Liver (tissue), 9 donors: Measurements from ENCODE around the gene CFAP157. TPM values are rescaled to one million over a fixed set of nuclear protein-coding genes. Genes with fewer than 3 reads are reported as not detected.

ENCODE experiments used
- DNase-seq: peaks from one replicate; pipeline ENCODE4 v3.0.0-alpha.2; 2017; ENCODE audit warnings: low spot score
- H3K27ac ChIP-seq, 2 donors: one replicate each; pipeline ENCODE4 v1.7.0; 2013; ENCODE audit warnings: inconsistent platforms in 2 of 2, low read length in 2 of 2, control low read depth in 1 of 2, low read depth in 1 of 2, mild to moderate bottlenecking in 1 of 2
- H3K27me3 ChIP-seq, 4 donors: one replicate each; pipeline versions ENCODE4 v1.6.1 to v1.7.0; 2013; ENCODE audit warnings: low read length in 3 of 4, inconsistent platforms in 1 of 4, mild to moderate bottlenecking in 1 of 4, moderate library complexity in 1 of 4; ENCODE audit not compliant: control insufficient read depth in 4 of 4, insufficient read depth in 4 of 4
- H3K36me3 ChIP-seq, 4 donors: one replicate each; pipeline versions ENCODE4 v1.6.1 to v1.7.0; 2013; ENCODE audit warnings: low read length in 3 of 4, mild to moderate bottlenecking in 3 of 4, low read depth in 1 of 4, moderate library complexity in 1 of 4; ENCODE audit not compliant: control insufficient read depth in 4 of 4, insufficient read depth in 3 of 4
- H3K4me1 ChIP-seq, 4 donors: one replicate each; pipeline versions ENCODE4 v1.6.1 to v1.7.0; 2013; ENCODE audit warnings: low read length in 3 of 4, mild to moderate bottlenecking in 3 of 4, moderate library complexity in 1 of 4; ENCODE audit not compliant: control insufficient read depth in 4 of 4, insufficient read depth in 4 of 4
- H3K4me3 ChIP-seq, 3 donors: one replicate each; pipeline versions ENCODE4 v1.6.1 to v1.7.0; 2013; ENCODE audit warnings: low read length in 3 of 3, control low read depth in 1 of 3, low read depth in 1 of 3, mild to moderate bottlenecking in 1 of 3
- H3K9ac ChIP-seq, 2 donors: one replicate each; pipeline ENCODE4 v1.7.0; 2013; ENCODE audit warnings: low read length in 2 of 2, mild to moderate bottlenecking in 2 of 2, moderate library complexity in 2 of 2, control low read depth in 1 of 2, low read depth in 1 of 2
- H3K9me3 ChIP-seq, 4 donors: one replicate each; pipeline versions ENCODE4 v1.6.1 to v1.7.0; 2013; ENCODE audit warnings: low read length in 3 of 4; ENCODE audit not compliant: control insufficient read depth in 4 of 4
- EGR1 ChIP-seq, 2 donors: IDR thresholded peaks; 2 replicates each; pipeline ENCODE4 v1.6.1; 2016 to 2018; ENCODE audit warnings: antibody characterized with exemption in 2 of 2, low read depth in 2 of 2
- FOXA1 ChIP-seq: IDR thresholded peaks from 2 replicates; pipeline ENCODE4 v1.6.1; 2016; ENCODE audit warnings: antibody characterized with exemption
- FOXA2 ChIP-seq: IDR thresholded peaks from 2 replicates; pipeline ENCODE4 v1.6.1; 2016; ENCODE audit warnings: antibody characterized with exemption
- GABPA ChIP-seq, 2 donors: IDR thresholded peaks in 1 of 2; conservative IDR thresholded peaks in 1 of 2; 2 replicates each; pipeline ENCODE4 v1.6.1; 2016; ENCODE audit warnings: antibody characterized with exemption in 2 of 2, mild to moderate bottlenecking in 1 of 2, moderate library complexity in 1 of 2
- HNF4A ChIP-seq, 2 donors: conservative IDR thresholded peaks; 2 replicates each; pipeline ENCODE4 v1.6.1; 2016; ENCODE audit warnings: antibody characterized with exemption in 2 of 2, mild to moderate bottlenecking in 2 of 2
- HNF4G ChIP-seq: IDR thresholded peaks from 2 replicates; pipeline ENCODE4 v1.6.1; 2016; ENCODE audit warnings: antibody characterized with exemption
- JUND ChIP-seq, 2 donors: IDR thresholded peaks; 2 replicates each; pipeline ENCODE4 v1.6.1; 2016; ENCODE audit warnings: antibody characterized with exemption in 2 of 2
- NR2F2 ChIP-seq: IDR thresholded peaks from 2 replicates; pipeline ENCODE4 v1.6.1; 2016; ENCODE audit warnings: antibody characterized with exemption
- RAD21 ChIP-seq, 2 donors: IDR thresholded peaks; 2 replicates each; pipeline ENCODE4 v1.6.1; 2016; ENCODE audit warnings: antibody characterized with exemption in 2 of 2, mild to moderate bottlenecking in 2 of 2
- RXRA ChIP-seq, 2 donors: IDR thresholded peaks; 2 replicates each; pipeline ENCODE4 v1.6.1; 2017 to 2018; ENCODE audit warnings: antibody characterized with exemption in 2 of 2, mild to moderate bottlenecking in 1 of 2
- SP1 ChIP-seq: IDR thresholded peaks from 2 replicates; pipeline ENCODE4 v1.6.1; 2018; ENCODE audit warnings: antibody characterized with exemption, mild to moderate bottlenecking
- YY1 ChIP-seq: IDR thresholded peaks from 2 replicates; pipeline ENCODE4 v1.6.1; 2016; ENCODE audit warnings: antibody characterized with exemption, mild to moderate bottlenecking
- WGBS: extraction: QIAGEN DNeasy Blood & Tissue Kit; methylation state at CpG from one replicate; pipeline ENCODE4 v1.1.7; 2013; 5-methylcytosine and 5-hydroxymethylcytosine counted together
- polyA plus RNA-seq, 2 donors: library from polyadenylated mRNA; stranded (reverse) in 1 of 2; unstranded in 1 of 2; fragments of 200-250 nt in 1 of 2; fragments of >200 nt in 1 of 2; fragmentation: Nextera tagmentation in 1 of 2; extraction: Ambion mirVana in 1 of 2; gene quantifications; one replicate each; pipeline versions ENCODE4 v1.2.1 to v1.2.3, GENCODE V29; 2013 to 2015
- total RNA-seq, 2 donors: library from RNA; depleted of rRNA; stranded (reverse); fragments of >200 nt; gene quantifications; one replicate each; pipeline ENCODE4 v1.2.3, GENCODE V29; 2014
- TF ChIP-seq, protein P1 (sequence below): fragments of 150-350 bp; IDR thresholded peaks from 2 replicates; pipeline ENCODE4 v1.5.1; 2017; ENCODE audit warnings: improper control_type of control experiment, low read depth, low read length; ENCODE audit not compliant: missing input control
- TF ChIP-seq, protein P2 (sequence below): IDR thresholded peaks from 2 replicates; pipeline ENCODE4 v1.6.1; 2016; ENCODE audit warnings: antibody characterized with exemption
- TF ChIP-seq, protein P3 (sequence below): IDR thresholded peaks from 2 replicates; pipeline ENCODE4 v1.6.1; 2016; ENCODE audit warnings: antibody characterized with exemption
- TF ChIP-seq, protein P4 (sequence below): IDR thresholded peaks from 2 replicates; pipeline ENCODE4 v1.6.1; 2016; ENCODE audit warnings: antibody characterized with exemption
- donor health status: healthy.
- donor health status: healthy.
- donor health status: healthy.
- donor health status: healthy.
- donor health status: healthy.

Gene CFAP157
- total and polyA plus RNA-seq, 4 donors: 0.07 to 0.22 TPM; not detected in 2

DNA sequence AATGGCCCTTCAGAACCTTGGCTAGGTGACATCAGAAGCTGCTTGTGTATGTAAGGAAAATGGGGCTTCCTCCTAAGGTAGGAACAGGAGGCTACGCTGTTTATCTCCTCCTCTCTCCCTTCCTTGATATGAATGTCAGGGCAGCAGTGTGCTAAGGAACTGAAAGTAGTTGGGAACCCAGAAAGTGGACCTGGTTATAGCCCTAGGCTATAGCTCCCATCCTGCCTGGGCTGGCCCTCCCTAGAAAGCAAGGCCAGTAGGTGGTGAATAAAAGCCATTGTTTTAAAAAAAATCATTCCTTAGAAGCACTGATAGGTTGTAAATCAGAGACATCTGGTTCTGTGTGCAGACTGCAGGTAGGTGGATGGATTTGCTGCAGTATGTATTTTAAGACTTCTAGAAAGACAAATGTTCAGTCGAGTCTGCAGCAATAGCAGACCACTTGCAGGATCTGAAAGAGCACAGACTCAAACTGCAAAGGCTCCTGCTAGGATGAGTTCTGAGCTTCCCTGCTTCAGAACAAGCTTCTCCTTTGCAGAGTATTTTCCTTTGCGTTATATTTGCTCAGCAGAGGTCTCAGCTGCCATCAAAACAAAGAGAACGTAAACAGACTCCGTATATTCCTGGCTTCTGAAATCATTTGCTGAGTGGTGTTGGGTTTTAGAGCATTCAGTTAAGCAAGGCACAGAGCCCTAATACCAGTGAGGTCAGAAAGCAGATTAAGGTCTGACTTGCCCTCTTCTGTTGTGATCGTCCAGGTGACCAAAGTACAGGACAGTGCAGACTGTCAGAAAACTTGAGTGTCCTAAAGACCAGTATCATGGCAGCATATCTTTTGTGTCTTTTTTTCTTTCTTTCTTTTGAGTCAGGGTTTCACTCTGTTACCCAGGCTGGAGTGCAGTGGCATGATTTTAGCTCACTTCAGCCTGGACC lies 20.1 kb upstream of the CFAP157 start:
- no peak overlapping the region for H3K27ac ChIP-seq
- H3K9me3 ChIP-seq: no peaks in the 10 kb centered on the region
- no peak overlapping the region for H3K9ac ChIP-seq
- H3K36me3 ChIP-seq: peaks cover 0 to 11% (median 0%) of the 10 kb centered on the region in 4 donors
- TF ChIP-seq, protein P1, sequence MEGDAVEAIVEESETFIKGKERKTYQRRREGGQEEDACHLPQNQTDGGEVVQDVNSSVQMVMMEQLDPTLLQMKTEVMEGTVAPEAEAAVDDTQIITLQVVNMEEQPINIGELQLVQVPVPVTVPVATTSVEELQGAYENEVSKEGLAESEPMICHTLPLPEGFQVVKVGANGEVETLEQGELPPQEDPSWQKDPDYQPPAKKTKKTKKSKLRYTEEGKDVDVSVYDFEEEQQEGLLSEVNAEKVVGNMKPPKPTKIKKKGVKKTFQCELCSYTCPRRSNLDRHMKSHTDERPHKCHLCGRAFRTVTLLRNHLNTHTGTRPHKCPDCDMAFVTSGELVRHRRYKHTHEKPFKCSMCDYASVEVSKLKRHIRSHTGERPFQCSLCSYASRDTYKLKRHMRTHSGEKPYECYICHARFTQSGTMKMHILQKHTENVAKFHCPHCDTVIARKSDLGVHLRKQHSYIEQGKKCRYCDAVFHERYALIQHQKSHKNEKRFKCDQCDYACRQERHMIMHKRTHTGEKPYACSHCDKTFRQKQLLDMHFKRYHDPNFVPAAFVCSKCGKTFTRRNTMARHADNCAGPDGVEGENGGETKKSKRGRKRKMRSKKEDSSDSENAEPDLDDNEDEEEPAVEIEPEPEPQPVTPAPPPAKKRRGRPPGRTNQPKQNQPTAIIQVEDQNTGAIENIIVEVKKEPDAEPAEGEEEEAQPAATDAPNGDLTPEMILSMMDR: no peak
- no peak for TF ChIP-seq JUND (IDR thresholded peaks at IDR 0.05)
- no peak overlapping the region for H3K4me3 ChIP-seq
- H3K4me1 ChIP-seq: no peaks in the 10 kb centered on the region
- H3K27me3 ChIP-seq: no peaks in the 10 kb centered on the region
- WGBS: 67% methylated on average over 6 of the region's 6 CpGs
- DNase-seq: no peak

DNA sequence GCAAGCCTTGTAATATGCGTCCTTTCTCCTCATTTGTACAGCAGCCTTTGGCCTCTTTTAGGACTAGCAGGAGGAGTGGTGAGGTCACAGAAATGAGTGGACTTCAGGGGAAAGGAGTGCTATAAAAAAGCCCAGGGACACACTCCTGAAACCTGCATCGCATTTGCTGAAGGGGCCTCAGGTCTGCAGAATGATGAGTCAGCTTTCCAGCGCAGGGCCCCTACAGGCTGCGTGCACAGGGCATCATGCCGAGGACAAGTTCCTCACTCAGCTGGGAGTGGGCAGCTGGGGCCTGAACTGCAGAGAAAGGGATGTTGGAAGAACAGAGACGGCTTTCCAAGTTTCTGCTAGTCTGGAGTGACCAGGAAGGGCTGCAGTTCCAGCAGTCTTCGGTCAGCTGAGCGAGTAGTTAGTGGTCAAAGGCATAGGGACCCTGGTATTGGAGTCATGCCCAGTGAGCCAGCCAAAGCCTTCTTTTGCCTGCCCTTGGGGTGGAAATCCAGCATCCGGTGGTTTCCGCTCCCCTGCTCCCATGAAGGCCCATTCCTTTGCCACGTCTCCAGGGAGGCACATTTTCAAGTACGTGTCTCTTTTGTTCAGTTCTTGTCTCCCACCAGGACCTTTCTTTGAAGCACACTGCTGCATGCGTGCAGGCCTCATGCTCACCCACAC lies 17.3 kb upstream of the CFAP157 start:
- Histone ChIP-seq H3K36me3 (peaks cover 0 to 6% (median 0%) of the 10 kb centered on the region in 4 donors), H3K9ac (no peak overlapping the region), H3K4me3 (no peak overlapping the region), H3K27ac (no peak overlapping the region), H3K4me1 (no peaks in the 10 kb centered on the region), H3K27me3 (no peaks in the 10 kb centered on the region), H3K9me3 (no peaks in the 10 kb centered on the region)
- no peak for DNase-seq
- WGBS: 95% methylated on average over 13 of the region's 13 CpGs
- no peak for TF ChIP-seq RXRA (IDR thresholded peaks at IDR 0.05)
- no peak for TF ChIP-seq FOXA2
- no peak for TF ChIP-seq NR2F2
- no peak for TF ChIP-seq HNF4G
- TF ChIP-seq, protein P2, sequence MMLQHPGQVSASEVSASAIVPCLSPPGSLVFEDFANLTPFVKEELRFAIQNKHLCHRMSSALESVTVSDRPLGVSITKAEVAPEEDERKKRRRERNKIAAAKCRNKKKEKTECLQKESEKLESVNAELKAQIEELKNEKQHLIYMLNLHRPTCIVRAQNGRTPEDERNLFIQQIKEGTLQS: no peak
- TF ChIP-seq FOXA1: no peak
- no peak for TF ChIP-seq RAD21 (IDR thresholded peaks at IDR 0.05)
- no peak for TF ChIP-seq HNF4A (conservative IDR thresholded peaks at IDR 0.05)
- TF ChIP-seq, protein P3, sequence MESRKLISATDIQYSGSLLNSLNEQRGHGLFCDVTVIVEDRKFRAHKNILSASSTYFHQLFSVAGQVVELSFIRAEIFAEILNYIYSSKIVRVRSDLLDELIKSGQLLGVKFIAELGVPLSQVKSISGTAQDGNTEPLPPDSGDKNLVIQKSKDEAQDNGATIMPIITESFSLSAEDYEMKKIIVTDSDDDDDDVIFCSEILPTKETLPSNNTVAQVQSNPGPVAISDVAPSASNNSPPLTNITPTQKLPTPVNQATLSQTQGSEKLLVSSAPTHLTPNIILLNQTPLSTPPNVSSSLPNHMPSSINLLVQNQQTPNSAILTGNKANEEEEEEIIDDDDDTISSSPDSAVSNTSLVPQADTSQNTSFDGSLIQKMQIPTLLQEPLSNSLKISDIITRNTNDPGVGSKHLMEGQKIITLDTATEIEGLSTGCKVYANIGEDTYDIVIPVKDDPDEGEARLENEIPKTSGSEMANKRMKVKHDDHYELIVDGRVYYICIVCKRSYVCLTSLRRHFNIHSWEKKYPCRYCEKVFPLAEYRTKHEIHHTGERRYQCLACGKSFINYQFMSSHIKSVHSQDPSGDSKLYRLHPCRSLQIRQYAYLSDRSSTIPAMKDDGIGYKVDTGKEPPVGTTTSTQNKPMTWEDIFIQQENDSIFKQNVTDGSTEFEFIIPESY: no peak
- TF ChIP-seq EGR1 (IDR thresholded peaks at IDR 0.05; ENCODE audit: low read depth in 2 of 2): no peak

DNA sequence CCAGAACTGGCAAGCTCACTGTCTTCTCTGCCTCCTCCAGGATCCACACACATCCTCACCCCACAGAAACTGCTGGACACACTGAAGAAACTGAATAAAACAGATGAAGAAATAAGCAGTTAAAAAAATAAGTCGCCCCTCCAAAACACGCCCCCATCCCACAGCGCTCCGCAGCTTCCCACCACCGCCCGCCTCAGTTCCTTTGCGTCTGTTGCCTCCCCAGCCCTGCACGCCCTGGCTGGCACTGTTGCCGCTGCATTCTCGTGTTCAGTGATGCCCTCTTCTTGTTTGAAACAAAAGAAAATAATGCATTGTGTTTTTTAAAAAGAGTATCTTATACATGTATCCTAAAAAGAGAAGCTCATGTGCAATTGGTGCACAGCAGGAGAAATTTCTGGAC lies 16.1 kb upstream of the CFAP157 start:
- 95% methylated on average over 10 of the region's 10 CpGs for WGBS
- Histone ChIP-seq H3K36me3 (peaks cover 0 to 6% (median 0%) of the 10 kb centered on the region in 4 donors), H3K4me3 (no peak overlapping the region)

More for the DNA sequence above, 16.1 kb upstream of the CFAP157 start:
- no peak overlapping the region for H3K9ac ChIP-seq
- H3K27me3 ChIP-seq: no peaks in the 10 kb centered on the region
- DNase-seq: no peak
- H3K4me1 ChIP-seq: no peaks in the 10 kb centered on the region
- H3K27ac ChIP-seq: no peak overlapping the region
- TF ChIP-seq, protein P3: no peak
- TF ChIP-seq, protein P2: no peak
- no peak for TF ChIP-seq JUND (IDR thresholded peaks at IDR 0.05)
- TF ChIP-seq FOXA2: no peak
- no peak for TF ChIP-seq SP1
- no peak for TF ChIP-seq HNF4A (conservative IDR thresholded peaks at IDR 0.05)
- no peak for TF ChIP-seq NR2F2
- TF ChIP-seq, protein P1: no peak
- TF ChIP-seq RXRA (IDR thresholded peaks at IDR 0.05): no peak
- TF ChIP-seq, protein P4, sequence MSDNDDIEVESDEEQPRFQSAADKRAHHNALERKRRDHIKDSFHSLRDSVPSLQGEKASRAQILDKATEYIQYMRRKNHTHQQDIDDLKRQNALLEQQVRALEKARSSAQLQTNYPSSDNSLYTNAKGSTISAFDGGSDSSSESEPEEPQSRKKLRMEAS: no peak
- TF ChIP-seq YY1: no peak
- no peak for TF ChIP-seq FOXA1
- no peak for TF ChIP-seq GABPA (IDR thresholded peaks at IDR 0.05 in 1 of 2, conservative IDR thresholded peaks at IDR 0.05 in 1 of 2)
- H3K9me3 ChIP-seq: no peaks in the 10 kb centered on the region
